Measurements from ENCODE around the gene ZNF646.
"Not testable (repeated sequence)": the region's sequence is repeated elsewhere in the genome, so short reads cannot be mapped to it uniquely, and the experiment has no call there.

Gene ZNF646

GRCh38 chr16:31094424-31095120, 20.4 kb downstream of the ZNF646 start, which contains the start of gene VKORC1:
TSS of gene VKORC1 (minus strand) at chr16:31094797. CDS start at chr16:31094729, 68 bp downstream.
- Histone ChIP-seq H3K4me3 (replicated peaks; ENCODE audit: insufficient read depth, low read length) (peak within 1 kb of the TSS; percentile 79), H3K27ac (replicated peaks) (peak within 1 kb of the TSS; percentile 68), H3K27me3 (ENCODE audit: insufficient read depth, poor library complexity, severe bottlenecking) (no peaks in the 10 kb centered on the region)
- TF ChIP-seq POLR2AphosphoS5 (IDR thresholded peaks at IDR 0.05; ENCODE audit: low read depth) (no peak), GABPA (IDR thresholded peaks at IDR 0.05; ENCODE audit: low read depth) (no peak), CTCF (IDR thresholded peaks at IDR 0.05; ENCODE audit: insufficient read depth, low read length) (no peak), SPI1 (IDR thresholded peaks at IDR 0.05; ENCODE audit: borderline replicate concordance, low read depth) (no peak), REST (IDR thresholded peaks at IDR 0.05; ENCODE audit: insufficient replicate concordance, low read depth) (no peak)
- DNase-seq (ENCODE audit: low read depth in 1 of 2, low spot score in 1 of 2), result peak; percentile 97 to 98

GRCh38 chr16:31099860-31100638, 25.8 kb downstream of the ZNF646 start:
- no peak overlapping the region for H3K27ac ChIP-seq (replicated peaks)
- no peaks in the 10 kb centered on the region for H3K27me3 ChIP-seq (ENCODE audit: insufficient read depth, poor library complexity, severe bottlenecking)
- TF ChIP-seq CTCF (IDR thresholded peaks at IDR 0.05; ENCODE audit: insufficient read depth, low read length), result no peak
- TF ChIP-seq SPI1 (IDR thresholded peaks at IDR 0.05; ENCODE audit: borderline replicate concordance, low read depth), result no peak
- no peak for TF ChIP-seq GABPA (IDR thresholded peaks at IDR 0.05; ENCODE audit: low read depth)
- TF ChIP-seq REST (IDR thresholded peaks at IDR 0.05; ENCODE audit: insufficient replicate concordance, low read depth), result no peak
- no peak for TF ChIP-seq POLR2AphosphoS5 (IDR thresholded peaks at IDR 0.05; ENCODE audit: low read depth)
- DNase-seq (ENCODE audit: low read depth in 1 of 2, low spot score in 1 of 2), result no peak
- no peak overlapping the region for H3K4me3 ChIP-seq (replicated peaks; ENCODE audit: insufficient read depth, low read length)

GRCh38 chr16:31100876-31101641, 26.8 kb downstream of the ZNF646 start:
- not testable (repeated sequence) for H3K27ac ChIP-seq (replicated peaks); DNase-seq (ENCODE audit: low read depth in 1 of 2, low spot score in 1 of 2); H3K4me3 ChIP-seq (replicated peaks; ENCODE audit: insufficient read depth, low read length); H3K27me3 ChIP-seq (ENCODE audit: insufficient read depth, poor library complexity, severe bottlenecking)
